LNCaP clone FGC (cell line): Measurements from ENCODE around the gene CFAP97D2.

Source experiments
- DNase-seq: peaks from one replicate; pipeline ENCODE4 v3.0.0-alpha.2; 2011; ENCODE audit warnings: low read depth
- H3K4me3 ChIP-seq: 2 replicates; pipeline ENCODE4 v1.5.1; 2011; ENCODE audit warnings: mild to moderate bottlenecking, low read depth, low read length, control low read depth
- CTCF ChIP-seq: IDR thresholded peaks from 2 replicates; pipeline ENCODE4 v1.5.1; 2012; ENCODE audit warnings: mild to moderate bottlenecking; ENCODE audit not compliant: control insufficient read depth, insufficient read depth; ENCODE audit errors: extremely low read depth

The CFAP97D2 gene

GRCh38 chr13:114162533-114162922 lies 16.5 kb upstream of the CFAP97D2 start:
- no peak overlapping the region for H3K4me3 ChIP-seq
- no peak for DNase-seq
- no peak for TF ChIP-seq CTCF

DNA sequence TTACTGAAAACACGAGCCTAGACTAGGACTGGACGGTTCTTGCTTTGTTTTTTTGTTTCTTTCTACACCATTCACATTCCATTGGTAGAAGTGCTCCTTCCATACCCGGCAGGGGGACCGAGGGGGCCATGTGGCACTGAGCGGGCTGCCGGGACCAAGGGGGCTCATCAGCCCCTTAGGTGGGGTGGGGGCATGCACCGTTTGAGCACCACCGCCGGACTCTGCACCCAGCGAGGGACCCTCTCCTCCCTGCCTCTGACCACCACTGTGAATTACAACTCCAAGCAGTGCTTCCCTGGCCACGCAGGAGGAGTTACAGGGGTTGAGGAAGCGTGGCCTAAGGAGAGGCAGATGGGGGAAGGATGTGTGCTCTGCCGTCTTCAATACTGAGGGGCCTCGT lies 15.0 kb upstream of the CFAP97D2 start:
- no peak overlapping the region for H3K4me3 ChIP-seq
- DNase-seq: no peak
- TF ChIP-seq CTCF: no peak

GRCh38 chr13:114164681-114165429 lies 14.2 kb upstream of the CFAP97D2 start:
- DNase-seq: no peak
- no peak for TF ChIP-seq CTCF
- no peak overlapping the region for H3K4me3 ChIP-seq

DNA sequence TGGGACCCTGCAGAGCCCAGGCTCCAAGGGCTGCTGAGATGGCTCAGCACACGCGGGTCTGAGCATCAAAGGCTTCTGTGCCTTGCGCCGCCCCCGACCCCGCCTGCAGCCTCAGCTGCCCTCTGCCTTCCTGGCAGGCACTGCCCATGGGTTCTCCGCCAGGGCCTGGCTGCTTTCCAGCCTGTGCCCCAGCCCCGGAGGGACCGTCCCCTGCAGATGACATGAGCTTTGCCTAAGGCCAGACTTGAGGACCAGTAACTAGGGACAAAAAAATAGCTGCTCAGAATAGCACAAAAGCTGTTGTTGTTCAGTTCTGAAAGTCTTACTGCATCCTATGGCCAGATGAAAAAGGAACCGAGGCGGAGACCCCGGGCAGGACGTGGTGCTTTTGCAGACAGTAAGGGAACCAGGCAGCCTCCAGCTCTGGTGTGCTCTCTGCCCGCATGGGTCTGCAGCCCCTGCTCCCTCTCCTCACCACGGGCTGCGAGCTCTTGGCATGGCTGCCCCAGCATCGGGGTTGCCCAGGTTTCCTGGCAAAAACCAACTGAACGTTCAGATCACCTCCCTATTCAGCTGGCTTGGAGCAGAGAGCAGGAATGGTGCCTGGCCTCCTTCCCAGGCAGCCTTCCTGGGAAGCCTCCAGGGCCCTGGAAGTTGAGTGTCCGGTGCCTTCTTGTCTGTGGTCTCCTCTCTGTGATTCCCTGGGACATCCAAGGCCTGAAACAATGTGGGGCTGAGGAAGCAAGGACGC lies 12.5 kb upstream of the CFAP97D2 start:
- DNase-seq: no peak
- TF ChIP-seq CTCF: no peak
- H3K4me3 ChIP-seq: no peak overlapping the region

GRCh38 chr13:114167426-114167825 lies 11.6 kb upstream of the CFAP97D2 start:
- no peak for DNase-seq
- no peak for TF ChIP-seq CTCF
- no peak overlapping the region for H3K4me3 ChIP-seq

DNA sequence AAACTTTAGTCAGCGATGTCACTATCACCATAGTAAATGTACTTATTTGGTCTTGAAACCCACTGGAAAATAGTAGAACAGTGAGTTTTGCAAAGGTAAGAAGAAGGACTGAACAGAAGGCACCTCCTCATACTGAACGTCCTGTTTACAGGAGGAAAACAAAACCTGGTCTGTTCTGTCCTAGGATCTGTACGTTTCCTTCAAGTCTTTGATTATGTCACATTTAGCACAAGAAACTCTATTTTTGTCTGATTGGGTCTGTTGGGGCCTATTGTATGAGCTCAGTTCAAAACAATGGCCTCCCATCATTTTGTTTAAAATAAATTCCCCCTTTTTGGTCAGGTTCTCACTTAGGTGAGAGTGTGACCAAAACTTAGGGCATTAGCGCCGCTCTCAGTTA lies 11.2 kb upstream of the CFAP97D2 start:
- TF ChIP-seq CTCF: no peak
- DNase-seq: no peak
- no peak overlapping the region for H3K4me3 ChIP-seq

- DNase-seq: no peak
- H3K4me3 ChIP-seq: no peak overlapping the region
- TF ChIP-seq CTCF: no peak
Measured at GRCh38 chr13:114173272-114173671, 5.8 kb upstream of the CFAP97D2 start.
